B cell (primary cell): ENCODE data around the gene GAMT. TPM values are rescaled to one million over a fixed set of nuclear protein-coding genes. Genes with fewer than 3 reads are reported as not detected.

Experiments used
- ATAC-seq: fragments of 200-7000 bp; cut with Tn5 transposase; one replicate; pipeline ENCODE4 v1.10.0; 2021; ENCODE audit warnings: low read depth, mild to moderate bottlenecking, moderate number of reproducible peaks, moderate library complexity
- CTCF ChIA-PET: fragments of 350-600 bp; sonication (Branson Sonifier 250); formaldehyde crosslinking; loops from one replicate; lab custom pipeline; 2021; ENCODE audit warnings: antibody characterized with exemption, inconsistent platforms; lab: Charles Lee
- POLR2A ChIA-PET: fragments of 350-600 bp; sonication (Branson Sonifier 250); formaldehyde crosslinking; loops from one replicate; lab custom pipeline; 2021; ENCODE audit warnings: antibody characterized with exemption; lab: Charles Lee
- DNase-seq: peaks from one replicate; pipeline ENCODE4 v3.0.0; 2013
- H2AFZ ChIP-seq: 2 replicates; pipeline ENCODE4 v1.6.1; 2012; ENCODE audit warnings: mild to moderate bottlenecking, low read depth, low read length; ENCODE audit not compliant: insufficient read depth, poor library complexity, severe bottlenecking
- H3K27ac ChIP-seq, 2 donors: 1 replicate in 1 of 2; 2 replicates in 1 of 2; pipeline ENCODE4 v1.5.1; 2012 to 2013; ENCODE audit warnings: low read length in 2 of 2, mild to moderate bottlenecking in 2 of 2, moderate library complexity in 1 of 2
- H3K27me3 ChIP-seq, 4 experiments: fragments of 200-600 bp in 1 of 4; sonication (generic) in 1 of 4; replicated peaks in 1 of 4; 1 replicate in 2 of 4; 2 replicates in 2 of 4; pipeline versions ENCODE4 v1.6.1 to v1.7.0; 2013 to 2016; ENCODE audit warnings: low read length in 3 of 4, mild to moderate bottlenecking in 2 of 4, mixed read lengths in 1 of 4, moderate library complexity in 1 of 4; ENCODE audit not compliant: insufficient read depth in 4 of 4, control insufficient read depth in 3 of 4; ENCODE audit errors: control extremely low read depth in 1 of 4
- H3K36me3 ChIP-seq, 2 experiments: replicated peaks in 1 of 2; 1 replicate in 1 of 2; 2 replicates in 1 of 2; pipeline versions ENCODE4 v1.6.1 to v1.7.1; 2013; ENCODE audit warnings: low read length in 1 of 2; ENCODE audit not compliant: insufficient read depth in 2 of 2, control insufficient read depth in 1 of 2; ENCODE audit errors: control extremely low read depth in 1 of 2, extremely low read depth in 1 of 2
- H3K4me1 ChIP-seq, 2 donors: fragments of 200-600 bp in 1 of 2; sonication (generic) in 1 of 2; 1 replicate in 1 of 2; 2 replicates in 1 of 2; pipeline versions ENCODE4 v1.5.1 to v1.6.1; 2013 to 2017; ENCODE audit warnings: low read length in 2 of 2; ENCODE audit not compliant: control insufficient read depth in 2 of 2, insufficient read depth in 2 of 2
- H3K4me2 ChIP-seq: replicated peaks from 2 replicates; pipeline ENCODE3; 2012; ENCODE audit warnings: mild to moderate bottlenecking, low read depth, low read length; ENCODE audit not compliant: poor library complexity, severe bottlenecking
- H3K4me3 ChIP-seq, 5 experiments: fragments of 200-600 bp in 1 of 5; sonication (generic) in 1 of 5; 1 replicate in 3 of 5; 2 replicates in 2 of 5; pipeline versions ENCODE4 v1.5.1 to v1.7.0; 2011 to 2016; ENCODE audit warnings: low read length in 4 of 5, mild to moderate bottlenecking in 4 of 5, low read depth in 2 of 5, control low read depth in 1 of 5, moderate library complexity in 1 of 5; ENCODE audit not compliant: insufficient read depth in 1 of 5; ENCODE audit errors: control extremely low read depth in 1 of 5, extremely low read depth in 1 of 5
- H3K79me2 ChIP-seq: fragments of 200-600 bp; sonication (generic); one replicate; pipeline ENCODE4 v1.6.0; 2016; ENCODE audit warnings: low read length; ENCODE audit not compliant: control insufficient read depth, insufficient read depth
- H3K9ac ChIP-seq: fragments of 200-600 bp; sonication (generic); 2 replicates; pipeline ENCODE4 v1.6.1; 2017; ENCODE audit warnings: mild to moderate bottlenecking, low read length, moderate library complexity
- H3K9me3 ChIP-seq, 3 donors: one replicate each; pipeline versions ENCODE4 v1.6.1 to v1.7.1; 2013; ENCODE audit warnings: low read length in 2 of 3; ENCODE audit not compliant: control insufficient read depth in 2 of 3, insufficient read depth in 1 of 3; ENCODE audit errors: control extremely low read depth in 1 of 3
- H4K20me1 ChIP-seq: 2 replicates; pipeline ENCODE4 v1.6.0; 2012; ENCODE audit warnings: mild to moderate bottlenecking, low read length; ENCODE audit not compliant: insufficient read depth, control insufficient read depth, poor library complexity, severe bottlenecking
- H3K27ac Mint-ChIP-seq: one replicate; pipeline ENCODE4 v1.8.0; 2021; ENCODE audit warnings: mixed read lengths
- H3K27me3 Mint-ChIP-seq: one replicate; pipeline ENCODE4 v1.8.0; 2021; ENCODE audit warnings: mixed read lengths
- H3K4me1 Mint-ChIP-seq: one replicate; pipeline ENCODE4 v1.8.0; 2021; ENCODE audit warnings: mixed read lengths
- H3K4me3 Mint-ChIP-seq: one replicate; pipeline ENCODE4 v1.8.0; 2021; ENCODE audit warnings: mixed read lengths
- H3K9me3 Mint-ChIP-seq: one replicate; pipeline ENCODE4 v1.8.0; 2022; ENCODE audit warnings: mixed read lengths; ENCODE audit not compliant: insufficient read depth
- CTCF ChIP-seq: fragments of 200-600 bp; IDR thresholded peaks from one replicate; pipeline ENCODE4 v1.8.0; 2022; ENCODE audit warnings: antibody characterized with exemption, mild to moderate bottlenecking
- EZH2 ChIP-seq: IDR thresholded peaks from 2 replicates; pipeline ENCODE4 v1.6.1; 2012; ENCODE audit warnings: borderline replicate concordance, low read depth, mild to moderate bottlenecking, moderate library complexity, low read length; ENCODE audit not compliant: insufficient read depth, poor library complexity, severe bottlenecking
- WGBS: methylation state at CpG from one replicate; pipeline ENCODE4 v1.1.5; 2013; ENCODE audit warnings: missing lambda C conversion rate; ENCODE audit not compliant: insufficient coverage; 5-methylcytosine and 5-hydroxymethylcytosine counted together
- intact Hi-C: fragments of 100-400 bp; cut with micrococcal nuclease; formaldehyde crosslinking; loops from one replicate; pipeline ENCODE4 v1.10.0; 2022
- polyA plus RNA-seq: library from polyadenylated mRNA; depleted of rRNA; stranded (reverse); fragments of >200 nt; gene quantifications from 2 replicates; pipeline ENCODE4 v1.2.3, GENCODE V29; 2012
- total RNA-seq, 2 donors: library from RNA; stranded (reverse); fragments of 120-200 nt in 1 of 2; gene quantifications; 1 replicate in 1 of 2; 2 replicates in 1 of 2; pipeline versions ENCODE4 v1.2.3 to v1.2.4, GENCODE V29; 2013 to 2022

The GAMT gene
- total and polyA plus RNA-seq, 2 donors (not counting 1 experiment from before 2014, with no cell fraction given): 8.8 to 12.1 TPM

DNA sequence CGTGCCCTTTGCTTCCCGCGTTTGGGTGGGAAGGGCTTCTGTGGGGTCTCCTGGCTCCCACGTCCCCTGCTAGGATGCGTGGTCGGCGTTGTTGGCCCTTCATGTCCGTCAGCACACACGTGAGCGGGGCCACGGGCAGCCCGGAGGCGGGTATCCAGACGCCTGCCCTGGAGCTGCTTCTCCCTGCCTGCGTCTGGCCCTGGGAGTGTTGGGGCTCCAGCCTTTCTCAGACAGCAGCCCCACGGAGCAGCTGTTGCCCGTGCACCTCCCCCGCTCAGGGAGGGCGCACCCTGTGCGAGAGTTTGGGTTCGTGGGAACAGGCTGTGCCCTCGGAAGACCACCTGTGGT lies 20.6 kb upstream of the GAMT start:
- CTCF ChIA-PET: no interaction called here
- H3K4me3 Mint-ChIP-seq: no peak overlapping the region
- DNase-seq (no peak), ATAC-seq (no peak)
- no peak for TF ChIP-seq CTCF
- Histone ChIP-seq H4K20me1 (peaks cover 94% of the 10 kb centered on the region), H3K27me3 (no peaks in the 10 kb centered on the region), H3K4me2 (no peak overlapping the region), H3K36me3 (peaks cover 0 to 80% of the 10 kb centered on the region in 2 experiments), H3K4me3 (no peak overlapping the region), H3K27ac (no peak overlapping the region), H3K9me3 (no peaks in the 10 kb centered on the region), H2AFZ (no peak overlapping the region), H3K4me1 (no peaks in the 10 kb centered on the region), H3K9ac (no peak overlapping the region), H3K79me2 (peaks cover 76% of the 10 kb centered on the region)
- no peaks in the 10 kb centered on the region for H3K9me3 Mint-ChIP-seq
- intact Hi-C loops: no loop called here
- POLR2A ChIA-PET: no interaction called here
- 97% methylated on average over 22 of the region's 22 CpGs for WGBS
- no peaks in the 10 kb centered on the region for H3K27me3 Mint-ChIP-seq
- H3K27ac Mint-ChIP-seq: no peak overlapping the region
- peaks cover 4% of the 10 kb centered on the region for H3K4me1 Mint-ChIP-seq

DNA sequence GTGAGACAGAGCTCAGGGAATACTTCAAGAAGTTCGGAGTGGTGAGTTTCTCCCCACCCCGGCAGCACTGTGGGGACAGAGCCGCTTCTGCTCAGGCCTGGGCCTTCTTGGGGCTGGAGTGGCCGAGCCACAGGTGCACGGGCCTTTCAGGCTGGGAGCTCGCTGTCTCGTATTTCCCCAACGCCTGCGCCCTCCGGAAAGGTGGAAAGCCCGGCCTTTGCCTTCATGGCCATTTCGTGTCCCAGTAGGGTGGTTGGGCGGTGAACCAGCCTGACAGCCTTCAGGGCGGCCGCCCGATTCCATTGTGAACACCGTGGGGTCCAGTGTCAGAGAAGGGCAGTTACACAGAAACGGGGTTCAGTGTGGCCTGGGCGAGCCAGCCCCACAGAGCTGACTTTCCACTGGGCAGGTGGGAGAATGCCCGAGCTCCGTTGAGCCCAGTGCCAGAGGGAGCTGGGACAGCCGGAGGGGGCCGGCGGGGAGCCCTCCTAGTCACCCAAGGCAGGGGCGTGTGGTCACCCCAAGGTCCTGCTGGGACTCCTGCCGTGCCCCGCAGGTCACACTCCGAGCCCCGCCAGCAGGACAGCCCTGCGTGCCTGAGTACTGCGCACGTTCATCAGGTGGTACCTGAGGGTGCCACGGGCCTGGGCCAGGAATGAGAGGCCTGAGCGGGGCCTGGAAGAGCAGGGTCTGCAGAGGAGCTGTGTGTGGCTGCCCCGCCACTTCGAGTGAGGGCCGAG lies 20.0 kb upstream of the GAMT start:
- Histone ChIP-seq H3K36me3 (peaks cover 0 to 83% of the 10 kb centered on the region in 2 experiments), H3K4me3 (no peak overlapping the region), H3K79me2 (peaks cover 81% of the 10 kb centered on the region), H2AFZ (no peak overlapping the region), H3K4me2 (no peak overlapping the region), H3K4me1 (peaks cover 0 to under 1% of the 10 kb centered on the region in 2 donors), H3K27ac (no peak overlapping the region), H4K20me1 (peaks cover 94% of the 10 kb centered on the region), H3K9me3 (no peaks in the 10 kb centered on the region), H3K27me3 (no peaks in the 10 kb centered on the region), H3K9ac (no peak overlapping the region)
- no peak for TF ChIP-seq EZH2
- TF ChIP-seq CTCF: no peak
- no peak for ATAC-seq
- H3K4me3 Mint-ChIP-seq: no peak overlapping the region
- H3K27ac Mint-ChIP-seq: no peak overlapping the region
- H3K4me1 Mint-ChIP-seq: peaks cover 4% of the 10 kb centered on the region
- intact Hi-C loops: no loop called here
- WGBS: over 99% methylated on average over 37 of the region's 37 CpGs
- no peaks in the 10 kb centered on the region for H3K9me3 Mint-ChIP-seq
- POLR2A ChIA-PET: no interaction called here
- no peaks in the 10 kb centered on the region for H3K27me3 Mint-ChIP-seq
- no peak for DNase-seq
- CTCF ChIA-PET: interaction anchor here (1.0 kb wide), 1 partner anchor 15 kb away, joined by 4 read pairs; no protein-coding TSS in a partner anchor
